NCI-H1436 treated with DMSO at 0.1 percent for 48 hours (cell line): ENCODE results near the gene GTF2H2C.
"Not testable (repeated sequence)": the region's sequence is repeated elsewhere in the genome, so short reads cannot be mapped to it uniquely, and the experiment has no call there.

Source experiments
- DNase-seq: peaks from one replicate; lab custom pipeline; 2025; lab: John Stamatoyannopoulos, UW

The GTF2H2C gene

GRCh38 chr5:69566172-69566571, 6.2 kb downstream of the GTF2H2C start:
- DNase-seq: not testable (repeated sequence)

- not testable (repeated sequence) for DNase-seq
Observed at GRCh38 chr5:69568072-69568471, 8.1 kb downstream of the GTF2H2C start.

GRCh38 chr5:69583356-69583755, 23.4 kb downstream of the GTF2H2C start:
- not testable (repeated sequence) for DNase-seq

DNA sequence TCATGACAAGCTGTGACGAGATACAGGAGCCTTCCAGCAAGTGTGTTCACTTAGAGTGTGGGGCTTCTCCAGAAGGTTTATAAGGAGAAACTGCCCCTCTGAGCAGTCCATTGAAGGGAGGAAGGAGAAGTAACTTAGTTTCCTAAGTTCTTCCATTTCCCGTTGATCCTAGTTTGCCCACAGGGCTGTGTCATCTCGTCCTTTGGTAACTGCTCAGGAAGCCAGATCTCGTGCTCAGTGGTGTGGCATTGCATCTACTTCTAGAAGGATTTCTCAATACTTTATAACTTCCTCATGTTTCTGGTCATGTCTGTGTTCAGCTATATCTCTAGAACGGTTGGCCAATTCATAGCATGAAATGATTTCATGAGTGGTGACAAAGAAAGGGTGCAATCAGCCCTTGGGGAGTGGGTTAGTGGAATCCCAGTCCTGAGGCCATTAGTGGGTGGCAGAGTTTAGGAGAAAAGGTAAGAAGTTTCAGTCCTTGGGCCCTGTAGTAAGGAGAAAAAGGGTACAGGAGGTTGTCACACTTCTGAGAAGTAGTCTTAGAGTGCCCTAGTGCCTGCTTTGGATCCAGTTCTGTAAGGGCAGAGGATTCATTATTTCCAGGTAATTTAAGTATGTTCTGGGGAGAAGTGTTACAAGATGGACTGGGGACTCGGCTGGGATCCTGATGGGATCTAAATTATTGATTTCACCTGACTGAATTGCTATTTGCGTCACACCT, 36.3 kb downstream of the GTF2H2C start:
- DNase-seq: not testable (repeated sequence)

DNA sequence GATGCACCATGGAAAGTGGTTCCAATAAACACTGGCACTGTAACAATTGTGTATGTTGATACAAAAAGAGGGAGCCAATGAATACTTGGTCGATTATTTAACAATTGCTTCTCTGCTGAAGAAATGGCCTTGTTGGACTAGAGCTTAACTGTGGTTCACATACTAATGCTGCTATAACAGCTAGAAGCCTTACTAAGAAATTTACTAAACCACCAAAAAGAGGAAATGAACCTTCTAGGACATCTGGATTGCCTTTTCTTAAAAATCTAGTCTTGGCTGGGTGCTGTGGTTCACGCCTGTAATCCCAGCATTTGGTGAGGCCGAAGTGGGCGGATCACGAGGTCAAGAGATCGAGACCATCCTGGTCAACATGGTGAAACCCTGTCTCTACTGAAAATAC, 42.0 kb downstream of the GTF2H2C start:
- not testable (repeated sequence) for DNase-seq

DNA sequence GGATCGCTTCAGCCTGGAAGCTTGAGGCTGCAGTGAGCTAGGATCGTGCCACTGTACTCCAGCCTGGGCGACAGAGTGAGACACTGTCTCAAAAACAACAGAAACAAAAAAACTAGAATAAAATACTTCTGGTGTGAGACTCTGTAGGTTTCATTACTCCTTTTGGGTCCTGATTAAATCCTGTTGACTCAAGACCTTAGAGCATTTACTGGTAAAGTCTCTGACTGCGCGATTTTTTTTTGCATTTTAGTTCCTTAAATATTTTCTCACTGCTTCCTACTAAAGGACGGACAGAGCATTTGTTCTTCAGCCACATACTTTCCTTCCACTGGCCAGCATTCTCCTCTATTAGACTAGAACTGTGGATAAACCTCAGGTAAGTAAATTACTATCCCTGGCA, 46.8 kb downstream of the GTF2H2C start:
- DNase-seq: not testable (repeated sequence)

- DNase-seq: not testable (repeated sequence)
Observed at GRCh38 chr5:69607750-69608149, 47.8 kb downstream of the GTF2H2C start.

GRCh38 chr5:69608861-69609496, 49.0 kb downstream of the GTF2H2C start:
- DNase-seq: not testable (repeated sequence)

- not testable (repeated sequence) for DNase-seq
Observed at GRCh38 chr5:69614843-69615242, 54.9 kb downstream of the GTF2H2C start.

GRCh38 chr5:69631879-69632278, 71.9 kb downstream of the GTF2H2C start:
- not testable (repeated sequence) for DNase-seq
